Liver (tissue), 9 donors: ENCODE measurements around the gene RELT. TPM values are rescaled to one million over a fixed set of nuclear protein-coding genes. Genes with fewer than 3 reads are reported as not detected.

Source experiments
- DNase-seq: peaks from one replicate; pipeline ENCODE4 v3.0.0-alpha.2; 2017; ENCODE audit warnings: low spot score
- H3K27ac ChIP-seq, 2 donors: one replicate each; pipeline ENCODE4 v1.7.0; 2013; ENCODE audit warnings: inconsistent platforms in 2 of 2, low read length in 2 of 2, control low read depth in 1 of 2, low read depth in 1 of 2, mild to moderate bottlenecking in 1 of 2
- H3K27me3 ChIP-seq, 4 donors: one replicate each; pipeline versions ENCODE4 v1.6.1 to v1.7.0; 2013; ENCODE audit warnings: low read length in 3 of 4, inconsistent platforms in 1 of 4, mild to moderate bottlenecking in 1 of 4, moderate library complexity in 1 of 4; ENCODE audit not compliant: control insufficient read depth in 4 of 4, insufficient read depth in 4 of 4
- H3K36me3 ChIP-seq, 4 donors: one replicate each; pipeline versions ENCODE4 v1.6.1 to v1.7.0; 2013; ENCODE audit warnings: low read length in 3 of 4, mild to moderate bottlenecking in 3 of 4, low read depth in 1 of 4, moderate library complexity in 1 of 4; ENCODE audit not compliant: control insufficient read depth in 4 of 4, insufficient read depth in 3 of 4
- H3K4me1 ChIP-seq, 4 donors: one replicate each; pipeline versions ENCODE4 v1.6.1 to v1.7.0; 2013; ENCODE audit warnings: low read length in 3 of 4, mild to moderate bottlenecking in 3 of 4, moderate library complexity in 1 of 4; ENCODE audit not compliant: control insufficient read depth in 4 of 4, insufficient read depth in 4 of 4
- H3K4me3 ChIP-seq, 3 donors: one replicate each; pipeline versions ENCODE4 v1.6.1 to v1.7.0; 2013; ENCODE audit warnings: low read length in 3 of 3, control low read depth in 1 of 3, low read depth in 1 of 3, mild to moderate bottlenecking in 1 of 3
- H3K9ac ChIP-seq, 2 donors: one replicate each; pipeline ENCODE4 v1.7.0; 2013; ENCODE audit warnings: low read length in 2 of 2, mild to moderate bottlenecking in 2 of 2, moderate library complexity in 2 of 2, control low read depth in 1 of 2, low read depth in 1 of 2
- H3K9me3 ChIP-seq, 4 donors: one replicate each; pipeline versions ENCODE4 v1.6.1 to v1.7.0; 2013; ENCODE audit warnings: low read length in 3 of 4; ENCODE audit not compliant: control insufficient read depth in 4 of 4
- EGR1 ChIP-seq, 2 donors: IDR thresholded peaks; 2 replicates each; pipeline ENCODE4 v1.6.1; 2016 to 2018; ENCODE audit warnings: antibody characterized with exemption in 2 of 2, low read depth in 2 of 2
- FOXA1 ChIP-seq: IDR thresholded peaks from 2 replicates; pipeline ENCODE4 v1.6.1; 2016; ENCODE audit warnings: antibody characterized with exemption
- FOXA2 ChIP-seq: IDR thresholded peaks from 2 replicates; pipeline ENCODE4 v1.6.1; 2016; ENCODE audit warnings: antibody characterized with exemption
- GABPA ChIP-seq, 2 donors: IDR thresholded peaks in 1 of 2; conservative IDR thresholded peaks in 1 of 2; 2 replicates each; pipeline ENCODE4 v1.6.1; 2016; ENCODE audit warnings: antibody characterized with exemption in 2 of 2, mild to moderate bottlenecking in 1 of 2, moderate library complexity in 1 of 2
- HNF4G ChIP-seq: IDR thresholded peaks from 2 replicates; pipeline ENCODE4 v1.6.1; 2016; ENCODE audit warnings: antibody characterized with exemption
- JUND ChIP-seq, 2 donors: IDR thresholded peaks; 2 replicates each; pipeline ENCODE4 v1.6.1; 2016; ENCODE audit warnings: antibody characterized with exemption in 2 of 2
- NR2F2 ChIP-seq: IDR thresholded peaks from 2 replicates; pipeline ENCODE4 v1.6.1; 2016; ENCODE audit warnings: antibody characterized with exemption
- RAD21 ChIP-seq, 2 donors: IDR thresholded peaks; 2 replicates each; pipeline ENCODE4 v1.6.1; 2016; ENCODE audit warnings: antibody characterized with exemption in 2 of 2, mild to moderate bottlenecking in 2 of 2
- RXRA ChIP-seq, 2 donors: IDR thresholded peaks; 2 replicates each; pipeline ENCODE4 v1.6.1; 2017 to 2018; ENCODE audit warnings: antibody characterized with exemption in 2 of 2, mild to moderate bottlenecking in 1 of 2
- SP1 ChIP-seq: IDR thresholded peaks from 2 replicates; pipeline ENCODE4 v1.6.1; 2018; ENCODE audit warnings: antibody characterized with exemption, mild to moderate bottlenecking
- whole genome bisulfite sequencing: extraction: QIAGEN DNeasy Blood & Tissue Kit; methylation state at CpG from one replicate; pipeline ENCODE4 v1.1.7; 2013; 5-methylcytosine and 5-hydroxymethylcytosine counted together
- polyA plus RNA-seq, 2 donors: library from polyadenylated mRNA; stranded (reverse) in 1 of 2; unstranded in 1 of 2; fragments of 200-250 nt in 1 of 2; fragments of >200 nt in 1 of 2; fragmentation: Nextera tagmentation in 1 of 2; extraction: Ambion mirVana in 1 of 2; gene quantifications; one replicate each; pipeline versions ENCODE4 v1.2.1 to v1.2.3, GENCODE V29; 2013 to 2015
- total RNA-seq, 2 donors: library from RNA; depleted of rRNA; stranded (reverse); fragments of >200 nt; gene quantifications; one replicate each; pipeline ENCODE4 v1.2.3, GENCODE V29; 2014
- TF ChIP-seq, protein P1 (sequence below): IDR thresholded peaks from 2 replicates; pipeline ENCODE4 v1.6.1; 2016; ENCODE audit warnings: antibody characterized with exemption
- TF ChIP-seq, protein P2 (sequence below): IDR thresholded peaks from 2 replicates; pipeline ENCODE4 v1.6.1; 2016; ENCODE audit warnings: antibody characterized with exemption
- TF ChIP-seq, protein P3 (sequence below): fragments of 150-350 bp; IDR thresholded peaks from 2 replicates; pipeline ENCODE4 v1.5.1; 2017; ENCODE audit warnings: improper control_type of control experiment, low read depth, low read length; ENCODE audit not compliant: missing input control
- donor health status: healthy.
- donor health status: healthy.
- donor health status: healthy.
- donor health status: healthy.
- donor health status: healthy.

RELT gene
- total and polyA plus RNA-seq, 4 donors = 0.21 to 8.0 (median 2.3) TPM

DNA sequence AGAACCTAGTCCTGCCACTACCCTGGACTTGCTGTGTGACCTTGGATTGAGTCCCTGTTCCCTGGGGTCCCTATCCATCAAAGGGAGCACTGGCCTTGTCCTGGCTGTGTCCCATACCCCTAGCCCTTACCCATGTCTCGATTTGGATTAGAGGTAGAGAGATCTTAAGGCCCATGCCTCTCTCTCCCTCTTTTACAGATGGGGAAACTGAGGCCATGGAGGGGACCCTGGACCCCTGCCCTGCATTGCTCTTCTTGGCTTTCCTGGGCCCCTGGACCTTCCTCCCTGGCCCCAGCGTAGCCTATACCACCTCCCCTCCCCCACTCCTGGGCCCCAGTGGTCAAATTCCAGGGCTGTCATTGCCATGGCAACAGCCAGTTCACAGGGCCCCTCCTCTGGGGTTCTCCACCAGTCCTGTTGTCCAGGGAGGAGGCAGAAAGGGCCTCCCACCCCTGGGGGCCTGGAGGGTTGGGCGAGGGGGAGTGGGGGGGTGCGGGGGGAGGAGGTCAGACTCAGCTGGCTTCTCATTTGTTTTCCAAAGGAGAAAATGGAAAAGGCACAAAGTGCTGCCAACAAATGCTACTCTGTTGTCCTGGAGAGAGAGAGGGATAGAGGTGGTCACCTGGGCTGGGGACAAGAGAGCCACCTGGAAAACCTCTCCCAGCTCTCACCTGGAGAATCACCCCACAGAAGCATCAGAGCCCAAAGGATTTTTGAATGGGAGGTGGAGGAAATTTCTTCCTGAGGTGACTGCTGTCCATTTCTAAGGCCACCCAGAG lies 44.9 kb upstream of the RELT start:
- Histone ChIP-seq H3K4me3 (no peak overlapping the region), H3K9ac (no peak overlapping the region), H3K36me3 (no peaks in the 10 kb centered on the region), H3K27me3 (no peaks in the 10 kb centered on the region), H3K9me3 (no peaks in the 10 kb centered on the region), H3K4me1 (peaks cover 0 to 9% (median 0%) of the 10 kb centered on the region in 4 donors), H3K27ac (peak overlapping the region; percentile 20 to 25)
- DNase-seq = peak; percentile 76
- 45% methylated on average over 4 of the region's 4 CpGs for WGBS
- no peak for TF ChIP-seq HNF4G
- TF ChIP-seq, protein P1, sequence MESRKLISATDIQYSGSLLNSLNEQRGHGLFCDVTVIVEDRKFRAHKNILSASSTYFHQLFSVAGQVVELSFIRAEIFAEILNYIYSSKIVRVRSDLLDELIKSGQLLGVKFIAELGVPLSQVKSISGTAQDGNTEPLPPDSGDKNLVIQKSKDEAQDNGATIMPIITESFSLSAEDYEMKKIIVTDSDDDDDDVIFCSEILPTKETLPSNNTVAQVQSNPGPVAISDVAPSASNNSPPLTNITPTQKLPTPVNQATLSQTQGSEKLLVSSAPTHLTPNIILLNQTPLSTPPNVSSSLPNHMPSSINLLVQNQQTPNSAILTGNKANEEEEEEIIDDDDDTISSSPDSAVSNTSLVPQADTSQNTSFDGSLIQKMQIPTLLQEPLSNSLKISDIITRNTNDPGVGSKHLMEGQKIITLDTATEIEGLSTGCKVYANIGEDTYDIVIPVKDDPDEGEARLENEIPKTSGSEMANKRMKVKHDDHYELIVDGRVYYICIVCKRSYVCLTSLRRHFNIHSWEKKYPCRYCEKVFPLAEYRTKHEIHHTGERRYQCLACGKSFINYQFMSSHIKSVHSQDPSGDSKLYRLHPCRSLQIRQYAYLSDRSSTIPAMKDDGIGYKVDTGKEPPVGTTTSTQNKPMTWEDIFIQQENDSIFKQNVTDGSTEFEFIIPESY = no peak
- TF ChIP-seq, protein P2, sequence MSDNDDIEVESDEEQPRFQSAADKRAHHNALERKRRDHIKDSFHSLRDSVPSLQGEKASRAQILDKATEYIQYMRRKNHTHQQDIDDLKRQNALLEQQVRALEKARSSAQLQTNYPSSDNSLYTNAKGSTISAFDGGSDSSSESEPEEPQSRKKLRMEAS = no peak
- TF ChIP-seq FOXA1 = no peak

DNA sequence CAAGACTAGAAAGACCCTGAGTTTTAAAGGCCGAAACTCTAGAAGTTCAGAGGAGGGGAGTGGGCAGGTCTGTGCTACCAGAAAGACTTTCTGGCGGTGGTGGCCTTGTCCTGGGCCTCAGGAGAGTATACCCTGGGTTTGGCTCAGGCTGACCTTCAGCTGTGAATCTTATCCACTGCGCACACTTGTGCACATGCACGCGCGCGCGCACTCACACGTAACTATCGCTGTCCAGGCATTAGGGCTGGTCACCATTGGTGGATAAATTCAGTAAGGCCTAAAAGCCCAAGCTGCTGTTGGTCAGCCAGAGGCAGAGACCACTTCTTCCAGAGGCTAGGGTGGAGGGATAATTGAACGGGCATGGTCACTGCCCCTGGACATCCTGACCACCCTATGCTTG lies 43.0 kb upstream of the RELT start:
- Histone ChIP-seq H3K4me1 (peaks cover 0 to 9% (median 0%) of the 10 kb centered on the region in 4 donors), H3K9me3 (no peaks in the 10 kb centered on the region), H3K27ac (peak overlapping the region; percentile 44 to 67), H3K9ac (no peak overlapping the region), H3K36me3 (no peaks in the 10 kb centered on the region), H3K4me3 (no peak overlapping the region), H3K27me3 (no peaks in the 10 kb centered on the region)
- TF ChIP-seq EGR1 (IDR thresholded peaks at IDR 0.05; ENCODE audit: low read depth in 2 of 2) (no peak), FOXA1 (no peak), NR2F2 (no peak)
- TF ChIP-seq, protein P1 = no peak
- TF ChIP-seq, protein P3, sequence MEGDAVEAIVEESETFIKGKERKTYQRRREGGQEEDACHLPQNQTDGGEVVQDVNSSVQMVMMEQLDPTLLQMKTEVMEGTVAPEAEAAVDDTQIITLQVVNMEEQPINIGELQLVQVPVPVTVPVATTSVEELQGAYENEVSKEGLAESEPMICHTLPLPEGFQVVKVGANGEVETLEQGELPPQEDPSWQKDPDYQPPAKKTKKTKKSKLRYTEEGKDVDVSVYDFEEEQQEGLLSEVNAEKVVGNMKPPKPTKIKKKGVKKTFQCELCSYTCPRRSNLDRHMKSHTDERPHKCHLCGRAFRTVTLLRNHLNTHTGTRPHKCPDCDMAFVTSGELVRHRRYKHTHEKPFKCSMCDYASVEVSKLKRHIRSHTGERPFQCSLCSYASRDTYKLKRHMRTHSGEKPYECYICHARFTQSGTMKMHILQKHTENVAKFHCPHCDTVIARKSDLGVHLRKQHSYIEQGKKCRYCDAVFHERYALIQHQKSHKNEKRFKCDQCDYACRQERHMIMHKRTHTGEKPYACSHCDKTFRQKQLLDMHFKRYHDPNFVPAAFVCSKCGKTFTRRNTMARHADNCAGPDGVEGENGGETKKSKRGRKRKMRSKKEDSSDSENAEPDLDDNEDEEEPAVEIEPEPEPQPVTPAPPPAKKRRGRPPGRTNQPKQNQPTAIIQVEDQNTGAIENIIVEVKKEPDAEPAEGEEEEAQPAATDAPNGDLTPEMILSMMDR = no peak
- WGBS = 92% methylated on average over 11 of the region's 11 CpGs
- DNase-seq = no peak

DNA sequence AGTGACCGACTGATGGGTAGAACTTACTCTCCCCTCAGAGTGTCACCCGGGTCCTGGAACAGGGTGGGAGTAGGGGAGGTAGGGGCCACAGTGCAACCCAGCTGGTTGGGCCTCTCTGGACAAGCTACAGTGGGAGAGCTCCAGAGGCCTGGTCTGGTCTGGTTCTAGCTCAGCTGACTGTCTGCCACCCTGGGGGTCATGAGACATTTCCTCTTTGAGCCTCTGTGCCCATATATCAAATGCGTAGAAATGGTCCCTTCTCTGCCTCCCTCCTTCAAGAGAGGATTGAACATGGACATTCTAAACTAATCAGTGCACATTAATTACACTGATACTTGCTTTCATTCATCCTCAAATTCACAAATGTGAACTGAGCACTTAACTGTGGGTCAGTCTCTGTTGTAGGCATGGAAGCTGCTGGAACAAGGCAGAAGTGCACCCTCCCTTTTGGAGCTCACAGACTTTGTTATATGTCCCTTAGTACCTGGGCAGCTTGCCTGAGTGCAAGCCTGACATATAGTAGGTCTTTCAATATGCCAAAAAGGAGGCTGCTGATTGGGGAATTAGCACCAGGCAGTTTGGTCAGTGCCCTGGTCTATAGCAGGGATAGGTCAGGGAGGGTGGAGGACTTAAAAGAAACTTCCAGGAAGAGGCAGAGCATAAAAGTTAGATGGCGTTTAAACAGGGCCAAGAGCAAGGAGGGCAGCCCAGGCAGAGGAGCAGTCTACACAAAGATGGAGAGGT lies 42.4 kb upstream of the RELT start:
- Histone ChIP-seq H3K27ac (peak overlapping the region; percentile 44 to 67), H3K27me3 (no peaks in the 10 kb centered on the region), H3K9me3 (no peaks in the 10 kb centered on the region), H3K36me3 (no peaks in the 10 kb centered on the region), H3K4me3 (no peak overlapping the region), H3K9ac (no peak overlapping the region), H3K4me1 (peaks cover 0 to 9% (median 0%) of the 10 kb centered on the region in 4 donors)
- DNase-seq = no peak
- 73% methylated on average over 4 of the region's 4 CpGs for WGBS
- TF ChIP-seq EGR1 (IDR thresholded peaks at IDR 0.05; ENCODE audit: low read depth in 2 of 2) (no peak), FOXA2 (no peak), FOXA1 (no peak), JUND (IDR thresholded peaks at IDR 0.05) (no peak), GABPA (IDR thresholded peaks at IDR 0.05 in 1 of 2, conservative IDR thresholded peaks at IDR 0.05 in 1 of 2) (no peak), RAD21 (IDR thresholded peaks at IDR 0.05) (no peak), SP1 (no peak), HNF4G (no peak), RXRA (IDR thresholded peaks at IDR 0.05) (no peak)
- TF ChIP-seq, protein P3 = no peak
- TF ChIP-seq, protein P1 = no peak
